Hindlimb muscle (tissue), 1 donor: ENCODE data around the gene MAP4K2. TPM values are rescaled to one million over a fixed set of nuclear protein-coding genes. Genes with fewer than 3 reads are reported as not detected.

ENCODE experiments used
- DNase-seq: peaks from one replicate; pipeline ENCODE4 v3.0.0-alpha.2; 2013
- polyA plus RNA-seq: library from polyadenylated mRNA; unstranded; fragments of 120-200 nt; gene quantifications from one replicate; pipeline ENCODE4 v1.2.1, GENCODE V29; 2013; ENCODE audit not compliant: insufficient read length

Gene MAP4K2
- polyA plus RNA-seq, 1 donor: 8.6 TPM

DNA sequence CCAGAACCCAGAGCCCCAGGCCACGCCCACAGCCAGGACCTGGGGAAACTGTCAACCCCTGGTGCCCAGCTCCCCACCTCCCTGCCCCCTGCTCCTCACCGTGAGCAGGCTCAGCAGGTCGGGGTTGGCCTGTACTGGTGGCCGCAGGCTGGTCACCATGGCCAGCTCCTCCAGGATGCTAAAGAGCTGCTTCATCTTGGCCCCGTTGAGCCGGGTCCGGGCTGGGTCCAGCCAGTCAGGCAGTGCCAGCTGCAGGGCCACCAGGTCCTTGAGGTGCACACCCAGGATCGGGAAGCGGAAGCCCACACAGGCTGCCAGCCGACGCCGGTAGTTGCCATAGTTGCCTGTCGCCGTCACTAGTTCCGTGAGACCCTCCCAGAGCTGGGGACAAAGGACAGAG is 66.4 kb downstream of the MAP4K2 start:
- DNase-seq: no peak

DNA sequence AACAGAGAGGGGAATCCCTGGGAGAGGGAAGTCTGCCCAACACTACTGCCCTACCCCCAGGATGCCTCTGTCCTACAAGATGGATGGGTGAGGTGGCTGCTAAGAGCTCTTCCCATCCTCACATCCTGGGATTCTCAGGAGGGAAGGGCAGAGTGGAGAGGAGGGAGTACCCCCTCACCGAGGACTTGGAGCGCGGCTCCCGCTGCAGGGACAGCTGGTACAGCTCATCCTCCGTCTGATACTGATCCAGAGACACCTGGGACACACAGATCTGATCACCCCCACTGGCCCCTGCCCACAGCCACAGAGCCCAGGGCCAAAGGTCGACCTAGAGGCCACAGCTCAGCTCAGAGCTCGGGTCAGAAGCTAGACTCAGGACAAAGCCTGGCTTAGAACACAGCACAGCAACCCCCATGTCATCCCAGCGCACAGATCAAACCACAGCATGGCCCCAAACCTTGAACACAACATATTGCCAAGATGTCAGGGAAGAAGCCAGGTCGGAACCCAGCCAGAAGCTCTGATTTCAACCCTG is 67.2 kb downstream of the MAP4K2 start:
- DNase-seq: no peak

Other genes starting within 250 kb of the MAP4K2 start
- not detected for gene SLC22A11, start 247.3 kb downstream of the MAP4K2 start, polyA plus RNA-seq
- gene SLC22A12, start 212.0 kb downstream of the MAP4K2 start, polyA plus RNA-seq: not detected
- 32.6 TPM for gene NRXN2, start 80.0 kb downstream of the MAP4K2 start, polyA plus RNA-seq
- 43.6 TPM for gene RASGRP2, start 59.1 kb downstream of the MAP4K2 start, polyA plus RNA-seq
- 300 TPM for gene PYGM, start 43.2 kb downstream of the MAP4K2 start, polyA plus RNA-seq
- gene SF1, start 24.7 kb downstream of the MAP4K2 start, polyA plus RNA-seq: 248 TPM
- gene MEN1, start 7.3 kb upstream of the MAP4K2 start, polyA plus RNA-seq: 22.3 TPM
- 1.0 TPM for gene CDC42BPG, start 41.4 kb upstream of the MAP4K2 start, polyA plus RNA-seq
- gene EHD1, start 75.4 kb upstream of the MAP4K2 start, polyA plus RNA-seq: 133 TPM
- 15.3 TPM for gene ATG2A, start 114.0 kb upstream of the MAP4K2 start, polyA plus RNA-seq
- gene PPP2R5B, start 121.5 kb upstream of the MAP4K2 start, polyA plus RNA-seq: 11.5 TPM
- not detected for gene GPHA2, start 132.7 kb upstream of the MAP4K2 start, polyA plus RNA-seq
- gene MAJIN, start 168.9 kb upstream of the MAP4K2 start, polyA plus RNA-seq: not detected
- 0.94 TPM for gene BATF2, start 193.8 kb upstream of the MAP4K2 start, polyA plus RNA-seq
- gene ARL2, start 210.9 kb upstream of the MAP4K2 start, polyA plus RNA-seq: 135 TPM
- 25.7 TPM for gene SNX15, start 224.2 kb upstream of the MAP4K2 start, polyA plus RNA-seq
- 15.6 TPM for gene SAC3D1, start 238.0 kb upstream of the MAP4K2 start, polyA plus RNA-seq